ENCODE results near the gene DROSHA. TPM values are rescaled to one million over a fixed set of nuclear protein-coding genes. Genes with fewer than 3 reads are reported as not detected.

DROSHA gene
- total and polyA plus RNA-seq, 2 of the 8 experiments (the other 6 are each of a cell fraction or from before 2014, with no cell fraction given) = 65.9 to 122 TPM

- Histone ChIP-seq H3K56ac (replicated peaks; ENCODE audit: insufficient read length, low read depth, low read length) (no peak overlapping the region), H2BK20ac (ENCODE audit: low read length) (no peak overlapping the region), H3K79me1 (ENCODE audit: low read depth, low read length) (no peaks in the 10 kb centered on the region), H3K18ac (ENCODE audit: extremely low read depth, low read length) (no peak overlapping the region), H4K91ac (replicated peaks; ENCODE audit: insufficient read length, low read length) (no peak overlapping the region), H3K36me3 (ENCODE audit: control insufficient read depth in 2 of 4, insufficient read depth in 4 of 4, low read length in 3 of 4) (peaks cover 8 to 32% (median 19%) of the 10 kb centered on the region in 4 experiments), H3K23ac (ENCODE audit: insufficient read length) (no peak overlapping the region), H3K14ac (ENCODE audit: insufficient read length) (no peak overlapping the region), H3K4me2 (ENCODE audit: insufficient read depth in 1 of 2, low read depth in 2 of 2, low read length in 2 of 2) (no peak overlapping the region), H4K5ac (ENCODE audit: insufficient read length, low read depth, low read length) (no peak overlapping the region), H3K9ac (replicated peaks in 1 of 4; ENCODE audit: extremely low read depth in 1 of 4, low read depth in 3 of 4, low read length in 3 of 4) (no peak overlapping the region), H4K20me1 (replicated peaks in 1 of 2; ENCODE audit: control insufficient read depth in 1 of 2, insufficient read depth in 2 of 2, low read length in 2 of 2) (peaks cover 0 to 2% of the 10 kb centered on the region in 2 experiments), H2BK15ac (ENCODE audit: low read length) (no peak overlapping the region), H3K23me2 (ENCODE audit: low read depth, low read length) (no peaks in the 10 kb centered on the region), H4K8ac (ENCODE audit: extremely low read depth, insufficient read depth, low read length) (no peak overlapping the region), H3K27ac (ENCODE audit: low read depth, low read length) (no peak overlapping the region), H2AFZ (ENCODE audit: low read length) (no peak overlapping the region), H3K27me3 (replicated peaks in 1 of 4; ENCODE audit: control insufficient read depth in 3 of 4, extremely low read depth in 1 of 4, insufficient read depth in 3 of 4, low read length in 3 of 4) (no peaks in the 10 kb centered on the region), H2BK5ac (ENCODE audit: low read depth, low read length) (no peak overlapping the region), H3K9me3 (ENCODE audit: insufficient read depth in 2 of 2, low read depth in 1 of 2, low read length in 1 of 2) (no peaks in the 10 kb centered on the region), H2AK5ac (ENCODE audit: low read depth, low read length) (no peak overlapping the region), H2BK120ac (replicated peaks; ENCODE audit: low read depth, low read length) (no peak overlapping the region), H3K4ac (replicated peaks; ENCODE audit: insufficient read length, low read depth, low read length) (no peak overlapping the region), H3K4me1 (replicated peaks in 1 of 4; ENCODE audit: control insufficient read depth in 3 of 4, insufficient read depth in 4 of 4, low read length in 3 of 4) (no peaks in the 10 kb centered on the region), H3K79me2 (ENCODE audit: control insufficient read depth in 1 of 2, insufficient read depth in 2 of 2, low read length in 2 of 2) (no peaks in the 10 kb centered on the region), H2BK12ac (ENCODE audit: low read depth, low read length) (no peak overlapping the region), H3K4me3 (ENCODE audit: extremely low read depth in 1 of 4, insufficient read depth in 2 of 4, low read depth in 3 of 4, low read length in 4 of 4) (no peak overlapping the region)
- 91% methylated on average over 3 of the region's 3 CpGs; no CpG with 5 or more reads in 1 of the 2 experiments for WGBS, 2 experiments (ENCODE audit: extremely low coverage in 1 of 2, insufficient coverage in 1 of 2, insufficient read length in 1 of 2, insufficient replicate concordance in 2 of 2, low coverage in 1 of 2, low lambda C conversion rate in 2 of 2, missing lambda C conversion rate in 1 of 2)
- CTCF ChIA-PET (ENCODE audit: partially characterized antibody) = interaction anchor here (0.5 kb wide), 1 partner anchor 85 kb away, joined by 5 read pairs; no protein-coding TSS in a partner anchor
- no peak for DNase-seq (ENCODE audit: low read depth in 1 of 2, low spot score in 2 of 2)
- POLR2A ChIA-PET (ENCODE audit: partially characterized antibody) = interaction anchor here (0.6 to 1.5 kb wide), 2 partner anchors 12 to 1043 kb away, joined by 3 read pairs; no protein-coding TSS in a partner anchor
- no peak for FAIRE-seq
- TF ChIP-seq GABPA (IDR thresholded peaks at IDR 0.05; ENCODE audit: borderline replicate concordance, insufficient read depth, low read length) (no peak), CHD2 (IDR thresholded peaks at IDR 0.05; ENCODE audit: low read length) (no peak), SRF (IDR thresholded peaks at IDR 0.05; ENCODE audit: low read depth, low read length) (no peak), TEAD4 (IDR thresholded peaks at IDR 0.05; ENCODE audit: low read depth, low read length) (no peak)
These were observed 24.6 kb upstream of the DROSHA start for GRCh38 chr5:31556461-31556860.

All from H1 (cell line).